SU-DHL-6 (cell line): ENCODE measurements around the gene ACP6.

Source experiments
- H2AFZ ChIP-seq: fragments of 200-600 bp; sonication (generic); 2 replicates; pipeline ENCODE4 v1.6.1; 2014; ENCODE audit warnings: low read depth, mild to moderate bottlenecking, moderate library complexity, mixed read lengths, antibody characterized with exemption, low read length; ENCODE audit not compliant: severe bottlenecking
- H3F3A ChIP-seq: fragments of 200-600 bp; shearing (Covaris generic); 2 replicates; pipeline ENCODE4 v1.6.0; 2016; ENCODE audit warnings: antibody characterized with exemption, mild to moderate bottlenecking; ENCODE audit not compliant: insufficient read depth
- H3K27ac ChIP-seq: fragments of 200-600 bp; sonication (generic); 2 replicates; pipeline ENCODE4 v1.5.1; 2016; ENCODE audit warnings: low read depth, mild to moderate bottlenecking, low read length, moderate library complexity, mixed read lengths
- H3K27me3 ChIP-seq: fragments of 200-600 bp; sonication (generic), shearing (Covaris generic); 2 replicates; pipeline ENCODE4 v1.6.0; 2014; ENCODE audit warnings: mild to moderate bottlenecking, low read length
- H3K36me3 ChIP-seq: fragments of 200-600 bp; sonication (generic); 2 replicates; pipeline ENCODE4 v1.6.1; 2014; ENCODE audit warnings: mild to moderate bottlenecking, low read length, mixed read lengths
- H3K4me2 ChIP-seq: fragments of 300-600, 200-600 bp; shearing (Covaris generic), sonication (generic); 2 replicates; pipeline ENCODE4 v1.6.0; 2014; ENCODE audit warnings: low read length, low read depth, mild to moderate bottlenecking; ENCODE audit not compliant: poor library complexity, severe bottlenecking
- H3K4me3 ChIP-seq: fragments of 200-600 bp; sonication (generic); 2 replicates; pipeline ENCODE4 v1.5.1; 2014; ENCODE audit warnings: antibody characterized with exemption, low read length, mild to moderate bottlenecking, mixed read lengths; ENCODE audit not compliant: insufficient read depth, poor library complexity, severe bottlenecking
- H3K79me2 ChIP-seq: fragments of 200-600 bp; sonication (generic); 2 replicates; pipeline ENCODE4 v1.6.1; 2014; ENCODE audit warnings: mild to moderate bottlenecking, low read length, moderate library complexity; ENCODE audit not compliant: insufficient read depth
- H3K9ac ChIP-seq: fragments of 200-600 bp; sonication (generic); 2 replicates; pipeline ENCODE4 v1.7.0; 2014; ENCODE audit warnings: mild to moderate bottlenecking, low read length
- H3K9me2 ChIP-seq: fragments of 200-600 bp; sonication (generic); replicated peaks from 2 replicates; pipeline ENCODE4 v1.6.1; 2014; ENCODE audit warnings: low read length; ENCODE audit not compliant: insufficient read depth
- H3K9me3 ChIP-seq: fragments of 200-600 bp; sonication (generic); 2 replicates; pipeline ENCODE4 v1.6.1; 2014; ENCODE audit warnings: low read length, mixed read lengths; ENCODE audit not compliant: insufficient read depth
- H4K20me1 ChIP-seq: fragments of 200-600 bp; sonication (generic); 2 replicates; pipeline ENCODE4 v1.6.1; 2014; ENCODE audit warnings: low read depth, mild to moderate bottlenecking, antibody characterized with exemption, low read length, moderate library complexity, mixed read lengths
- CTCF ChIP-seq: fragments of 200-600 bp; sonication (generic); IDR thresholded peaks from one replicate; pipeline ENCODE4 v1.5.1; 2017; ENCODE audit warnings: antibody characterized with exemption, mild to moderate bottlenecking, low read length, moderate library complexity; ENCODE audit not compliant: insufficient read depth, poor library complexity, severe bottlenecking
- EZH2phosphoT487 ChIP-seq: fragments of 200-600 bp; sonication (generic), shearing (Covaris generic); conservative IDR thresholded peaks from 2 replicates; pipeline ENCODE4 v1.6.1; 2018; ENCODE audit warnings: mild to moderate bottlenecking, antibody characterized with exemption, low read length, moderate library complexity, mixed read lengths

ACP6 gene

GRCh38 chr1:147608596-147608995, 61.7 kb downstream of the ACP6 start:
- Histone ChIP-seq H3K9me2 (no peaks in the 10 kb centered on the region), H3K36me3 (peaks cover 13% of the 10 kb centered on the region; the same call in 1 of the 2 replicates), H3F3A (no peaks in the 10 kb centered on the region), H3K9me3 (no peaks in the 10 kb centered on the region), H2AFZ (no peak overlapping the region), H3K27ac (no peak overlapping the region), H3K27me3 (no peaks in the 10 kb centered on the region), H3K4me2 (no peak overlapping the region), H3K79me2 (no peaks in the 10 kb centered on the region), H4K20me1 (no peaks in the 10 kb centered on the region), H3K9ac (no peak overlapping the region), H3K4me3 (no peak overlapping the region)
- TF ChIP-seq EZH2phosphoT487 (no peak), CTCF (no peak)

GRCh38 chr1:147605591-147605990, 64.7 kb downstream of the ACP6 start:
- Histone ChIP-seq H4K20me1 (no peaks in the 10 kb centered on the region; the same call in 1 of the 2 replicates), H3K9me2 (no peaks in the 10 kb centered on the region), H3K9ac (no peak overlapping the region), H3K79me2 (no peaks in the 10 kb centered on the region), H3K36me3 (peaks cover 13% of the 10 kb centered on the region; the same call in 1 of the 2 replicates), H2AFZ (no peak overlapping the region), H3K9me3 (no peaks in the 10 kb centered on the region), H3K27ac (no peak overlapping the region), H3K4me3 (no peak overlapping the region), H3F3A (no peaks in the 10 kb centered on the region), H3K27me3 (no peaks in the 10 kb centered on the region), H3K4me2 (no peak overlapping the region)
- TF ChIP-seq CTCF: no peak

- Histone ChIP-seq H3K27ac (no peak overlapping the region), H3K27me3 (no peaks in the 10 kb centered on the region), H3K9ac (no peak overlapping the region), H3K4me3 (no peak overlapping the region), H4K20me1 (no peaks in the 10 kb centered on the region; the same call in 1 of the 2 replicates), H3K4me2 (no peak overlapping the region), H2AFZ (no peak overlapping the region), H3K79me2 (no peaks in the 10 kb centered on the region), H3F3A (no peaks in the 10 kb centered on the region), H3K9me2 (no peaks in the 10 kb centered on the region), H3K36me3 (peaks cover 13% of the 10 kb centered on the region; the same call in 1 of the 2 replicates), H3K9me3 (no peaks in the 10 kb centered on the region)
- TF ChIP-seq EZH2phosphoT487 (no peak), CTCF (no peak)
Observed at GRCh38 chr1:147603986-147604385, 66.3 kb downstream of the ACP6 start.
